Measurements from ENCODE around the gene AZGP1. TPM values are rescaled to one million over a fixed set of nuclear protein-coding genes. Genes with fewer than 3 reads are reported as not detected.
A peak's percentile ranks its signal among the peaks of the same experiment; 100 is the strongest.

AZGP1 gene
- total and polyA plus RNA-seq, 2 of the 13 experiments (the other 11 are each of a cell fraction or from before 2014, with no cell fraction given), result 93.8 to 229 TPM

- TF ChIP-seq DBP (CRISPR knock-in tag; IDR thresholded peaks at IDR 0.05; ENCODE audit: not compliant biosample characterization) (peak; percentile 71), ZNF317 (CRISPR knock-in tag; IDR thresholded peaks at IDR 0.05) (peak; percentile 60; the same call in 1 of the 2 replicates), YY1 (IDR thresholded peaks at IDR 0.05; ENCODE audit: insufficient read depth, insufficient replicate concordance, low read depth, low read length) (peak; percentile 8), SNAPC2 (CRISPR knock-in tag; IDR thresholded peaks at IDR 0.05) (no peak), TAF1 (CRISPR knock-in tag; IDR thresholded peaks at IDR 0.05) (peak; percentile 99), CERS6 (CRISPR knock-in tag; IDR thresholded peaks at IDR 0.05) (no peak), RFX1 (IDR thresholded peaks at IDR 0.05) (no peak), MIXL1 (CRISPR knock-in tag; IDR thresholded peaks at IDR 0.05) (peak; percentile 43; the same call in 1 of the 2 replicates), ZNF672 (CRISPR knock-in tag; IDR thresholded peaks at IDR 0.05) (no peak), ZNF431 (CRISPR knock-in tag; IDR thresholded peaks at IDR 0.05; ENCODE audit: borderline replicate concordance, low read depth) (no peak), PCBP2 (optimal IDR thresholded peaks at IDR 0.05; ENCODE audit: low read depth, low read length, poor library complexity, severe bottlenecking) (no peak), HDAC1 (CRISPR knock-in tag; IDR thresholded peaks at IDR 0.05) (peak; percentile 85), ARID5B (CRISPR knock-in tag; IDR thresholded peaks at IDR 0.05) (peak; percentile 21; the same call in 1 of the 2 replicates), ZEB1 (IDR thresholded peaks at IDR 0.05; ENCODE audit: insufficient replicate concordance, low read depth) (no peak), THAP8 (CRISPR knock-in tag; IDR thresholded peaks at IDR 0.05; ENCODE audit: borderline replicate concordance) (no peak), ZFP1 (CRISPR knock-in tag; IDR thresholded peaks at IDR 0.05) (no peak; the same call in 1 of the 2 replicates), ZC3H13 (CRISPR knock-in tag; IDR thresholded peaks at IDR 0.05) (no peak), PRMT3 (CRISPR knock-in tag; IDR thresholded peaks at IDR 0.05; ENCODE audit: borderline replicate concordance, low read depth) (no peak), XBP1 (CRISPR knock-in tag; IDR thresholded peaks at IDR 0.05) (no peak), RELA (CRISPR knock-in tag; IDR thresholded peaks at IDR 0.05) (no peak), ZNF276 (CRISPR knock-in tag; IDR thresholded peaks at IDR 0.05; ENCODE audit: low read depth) (no peak)
These were observed 39.7 kb upstream of the AZGP1 start, which contains the start of gene ZKSCAN1 (continued) for GRCh38 chr7:100015232-100016214.

All from HepG2 (cell line).